Daoy (cell line): Measurements from ENCODE around the gene ASPHD1. TPM values are rescaled to one million over a fixed set of nuclear protein-coding genes. Genes with fewer than 3 reads are reported as not detected.
A peak's percentile ranks its signal among the peaks of the same experiment; 100 is the strongest.
"Not testable (repeated sequence)": the region's sequence is repeated elsewhere in the genome, so short reads cannot be mapped to it uniquely, and the experiment has no call there.

Experiments
- DNase-seq: peaks from one replicate; pipeline ENCODE4 v3.0.0-alpha.2; 2015; ENCODE audit warnings: low read depth
- total RNA-seq: library from RNA; depleted of rRNA; stranded (reverse); fragments of >200 nt; shearing (Covaris generic); gene quantifications from 2 replicates; pipeline ENCODE4 v1.2.3, GENCODE V29; 2014

The ASPHD1 gene
- total RNA-seq, 1 experiment from 2014 or later, result 2.2 TPM

DNA sequence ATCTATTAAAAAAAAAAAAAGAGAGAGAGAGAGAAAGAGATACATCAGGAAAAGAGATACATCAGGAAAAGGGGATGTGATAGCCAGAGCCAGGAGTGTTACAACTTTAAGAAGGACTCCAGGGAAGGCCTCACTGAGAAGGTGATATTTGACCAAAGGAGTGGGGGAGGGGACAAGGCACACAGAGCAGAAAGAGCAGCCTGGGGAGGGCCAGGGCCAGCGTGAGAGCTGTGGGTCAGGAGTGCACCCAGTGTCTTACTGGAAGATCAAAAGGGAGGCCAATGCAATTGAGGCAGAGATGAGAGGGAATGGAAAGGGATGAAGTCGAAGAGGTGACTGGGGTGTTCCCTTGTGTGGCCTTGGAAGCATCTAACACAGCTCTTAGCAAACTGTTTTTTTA, 7.7 kb downstream of the ASPHD1 start:
- no peak for DNase-seq

DNA sequence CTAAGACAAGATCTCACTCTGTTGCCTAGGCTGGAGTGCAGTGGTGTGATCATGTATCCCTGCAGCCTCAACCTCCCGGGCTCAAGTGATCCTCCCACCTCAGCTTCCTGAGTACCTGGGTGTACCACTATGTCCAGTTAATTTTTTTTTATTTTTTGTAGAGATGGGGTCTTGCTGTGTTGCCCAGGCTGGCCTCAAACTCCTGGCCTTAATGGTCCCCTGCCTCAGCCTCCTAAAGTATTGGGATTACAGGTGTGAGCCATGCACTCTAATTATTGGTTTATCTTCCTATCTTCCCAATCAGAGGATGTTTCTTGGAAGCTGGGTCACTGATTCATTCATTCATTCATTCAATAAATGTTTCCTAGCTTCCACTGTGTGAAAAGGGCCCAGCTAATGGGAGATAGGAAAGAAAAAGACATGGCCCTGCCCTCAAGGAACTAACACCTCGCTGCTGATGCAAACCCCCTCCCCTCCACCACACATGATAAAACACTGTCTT, 8.5 kb downstream of the ASPHD1 start:
- no peak for DNase-seq

DNA sequence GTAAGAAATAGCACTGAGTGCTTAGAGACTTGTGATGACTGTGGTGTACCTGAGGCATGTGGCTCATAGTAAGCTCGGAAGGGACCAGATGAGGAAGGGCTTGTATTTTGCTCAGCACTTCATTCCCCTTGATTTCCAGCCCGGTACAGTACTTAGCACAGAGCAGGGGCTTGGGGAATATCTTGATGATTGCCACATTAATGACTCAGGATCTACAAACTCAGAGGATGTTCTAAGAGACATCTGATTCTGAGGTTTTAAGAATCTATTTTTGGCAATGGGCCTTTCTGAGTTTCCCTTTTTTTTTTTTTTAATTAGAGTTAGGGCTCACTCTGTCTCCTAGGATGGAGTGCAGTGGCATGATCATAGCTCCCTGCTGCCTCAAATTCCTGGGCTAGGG, 9.1 kb downstream of the ASPHD1 start:
- no peak for DNase-seq

GRCh38 chr16:29909851-29910250, 9.6 kb downstream of the ASPHD1 start:
- not testable (repeated sequence) for DNase-seq

DNA sequence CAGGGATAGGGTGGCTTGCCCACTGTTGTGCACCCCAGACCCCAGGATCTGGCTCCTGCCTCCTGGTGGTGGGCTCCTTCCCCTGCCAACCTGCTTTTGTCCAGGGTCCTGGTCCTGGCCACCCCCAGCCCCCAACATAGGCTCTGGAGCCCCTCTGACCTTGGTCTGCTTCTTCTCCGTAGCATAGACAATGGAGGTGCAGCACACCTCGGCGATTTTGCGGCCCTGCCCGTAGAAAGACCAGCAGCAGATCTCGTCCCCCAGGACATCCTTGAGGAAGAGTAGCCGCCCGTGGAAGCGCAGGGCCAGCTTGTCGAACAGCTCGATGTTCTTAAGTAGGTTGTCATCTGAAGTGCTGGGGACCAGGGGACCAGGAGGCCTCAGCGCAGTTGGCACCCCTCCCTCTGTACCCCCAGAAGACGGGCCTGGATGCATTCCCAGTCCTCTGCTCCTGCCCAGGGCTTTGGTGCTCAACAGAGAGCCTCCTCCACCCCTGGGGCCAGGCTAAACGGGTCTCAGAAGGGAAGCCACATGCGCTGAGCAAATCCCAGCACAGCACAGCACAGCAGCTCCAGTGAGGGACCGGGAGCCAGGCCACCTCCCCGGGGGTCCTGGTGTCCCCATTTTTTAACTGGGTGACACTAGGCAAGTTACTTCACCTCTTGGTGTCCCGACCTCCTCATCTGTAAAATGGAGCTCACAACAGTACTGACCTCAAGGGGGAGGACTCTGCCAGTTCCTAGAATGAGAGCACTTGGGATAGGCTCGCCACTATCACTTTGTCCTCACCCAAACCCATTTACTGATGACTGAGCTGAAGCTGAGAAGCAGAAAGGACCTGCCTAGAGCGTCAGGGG, 10.8 kb downstream of the ASPHD1 start:
- DNase-seq, result no peak

DNA sequence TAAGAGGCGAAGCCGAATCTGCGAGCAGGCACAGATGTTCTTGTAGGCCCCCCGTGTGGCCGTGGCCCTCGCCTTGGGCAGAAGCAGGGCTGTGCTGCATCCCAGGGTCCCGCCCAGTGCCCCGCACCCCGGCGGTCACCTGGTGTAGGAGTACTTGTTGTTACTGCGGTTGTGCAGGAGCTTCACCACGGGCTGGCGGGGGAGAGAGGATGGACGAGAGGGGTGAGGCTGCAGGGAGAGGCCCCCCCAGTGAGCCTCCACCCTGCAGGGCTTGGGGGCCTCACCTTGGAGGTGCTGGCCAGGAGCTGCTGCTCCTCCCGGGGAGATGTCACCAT, 11.4 kb downstream of the ASPHD1 start:
- no peak for DNase-seq

DNA sequence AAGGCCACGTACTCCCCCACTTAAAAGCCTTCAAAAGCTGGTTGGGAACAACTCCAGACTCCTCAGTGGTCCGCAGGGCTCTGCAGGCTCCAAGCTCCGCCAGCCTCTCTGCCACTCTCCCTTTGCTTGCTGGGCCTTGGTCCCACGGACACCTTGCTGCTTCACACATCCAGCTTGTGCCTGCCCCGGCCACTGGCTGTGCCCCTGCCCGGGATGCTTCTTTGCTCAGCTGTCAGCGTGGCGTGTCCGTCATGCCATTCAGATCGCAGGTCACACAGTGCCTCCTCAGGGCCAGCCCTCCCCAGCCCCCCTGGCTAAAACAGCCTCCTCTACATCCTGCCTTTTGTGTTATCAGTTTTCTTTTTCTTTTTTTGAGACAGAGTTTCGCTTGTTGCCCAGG, 11.8 kb downstream of the ASPHD1 start:
- no peak for DNase-seq

DNA sequence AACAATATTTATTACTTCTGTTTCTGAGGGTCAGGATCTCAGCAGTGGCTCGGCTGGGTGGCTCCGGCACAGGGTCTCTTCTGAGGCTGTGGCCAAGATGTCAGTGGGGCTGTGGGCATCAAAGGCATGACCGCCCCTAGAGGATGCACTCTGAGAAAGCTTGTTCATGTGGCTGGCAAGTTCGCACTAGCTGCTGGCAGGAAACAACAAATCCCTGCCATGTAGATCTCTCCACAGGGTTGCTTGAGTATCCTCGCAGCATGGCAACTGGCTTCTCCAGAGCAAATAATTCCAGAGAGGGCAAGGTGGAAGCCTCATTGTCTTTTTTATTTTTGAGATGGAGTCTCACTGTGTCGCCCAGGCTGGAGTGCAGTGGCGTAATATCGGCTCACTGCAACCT, 13.2 kb downstream of the ASPHD1 start:
- DNase-seq, result no peak

GRCh38 chr16:29915590-29916247, 15.4 kb downstream of the ASPHD1 start:
- DNase-seq, result peak; percentile 46

- DNase-seq, result no peak
Measured at GRCh38 chr16:29916979-29917378, 16.7 kb downstream of the ASPHD1 start.

DNA sequence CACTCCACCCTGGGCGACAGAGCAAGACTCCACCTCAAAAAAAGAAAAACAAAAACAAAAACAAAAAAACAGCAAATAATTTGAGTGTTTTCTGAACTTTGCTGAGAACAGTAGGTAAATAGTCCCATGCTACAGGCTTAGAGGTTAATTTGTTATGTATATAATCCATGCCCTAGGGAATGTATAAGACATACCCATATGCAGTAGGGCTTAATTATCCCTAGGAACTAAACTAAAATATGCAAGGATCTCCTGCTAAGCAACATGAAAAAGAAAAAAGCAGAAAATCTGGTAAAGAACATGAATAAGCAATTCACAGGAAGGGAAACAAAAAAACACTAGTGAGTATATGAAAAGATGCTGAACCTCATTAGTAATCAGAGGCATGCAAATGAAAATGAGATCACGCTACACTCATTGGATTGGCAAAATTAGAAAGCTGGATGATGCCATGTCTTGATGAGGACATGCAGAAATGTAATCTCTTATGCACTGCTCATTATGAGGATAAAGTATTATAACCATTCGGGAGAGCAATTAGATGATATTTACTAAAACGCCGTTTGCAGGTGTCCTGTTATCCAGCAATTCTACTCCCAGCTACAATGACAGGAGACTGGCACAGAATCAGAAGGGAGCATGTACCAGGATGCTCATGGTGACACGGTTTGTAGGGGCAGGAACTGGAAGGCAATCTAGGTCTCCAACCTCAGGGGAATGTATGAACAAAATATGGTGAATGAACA, 20.2 kb downstream of the ASPHD1 start:
- no peak for DNase-seq

- no peak for DNase-seq
Measured at GRCh38 chr16:29921034-29921385, 20.7 kb downstream of the ASPHD1 start.

GRCh38 chr16:29922326-29922725, 22.0 kb downstream of the ASPHD1 start:
- no peak for DNase-seq

- no peak for DNase-seq
Measured at GRCh38 chr16:29922986-29923501, 22.8 kb downstream of the ASPHD1 start.

DNA sequence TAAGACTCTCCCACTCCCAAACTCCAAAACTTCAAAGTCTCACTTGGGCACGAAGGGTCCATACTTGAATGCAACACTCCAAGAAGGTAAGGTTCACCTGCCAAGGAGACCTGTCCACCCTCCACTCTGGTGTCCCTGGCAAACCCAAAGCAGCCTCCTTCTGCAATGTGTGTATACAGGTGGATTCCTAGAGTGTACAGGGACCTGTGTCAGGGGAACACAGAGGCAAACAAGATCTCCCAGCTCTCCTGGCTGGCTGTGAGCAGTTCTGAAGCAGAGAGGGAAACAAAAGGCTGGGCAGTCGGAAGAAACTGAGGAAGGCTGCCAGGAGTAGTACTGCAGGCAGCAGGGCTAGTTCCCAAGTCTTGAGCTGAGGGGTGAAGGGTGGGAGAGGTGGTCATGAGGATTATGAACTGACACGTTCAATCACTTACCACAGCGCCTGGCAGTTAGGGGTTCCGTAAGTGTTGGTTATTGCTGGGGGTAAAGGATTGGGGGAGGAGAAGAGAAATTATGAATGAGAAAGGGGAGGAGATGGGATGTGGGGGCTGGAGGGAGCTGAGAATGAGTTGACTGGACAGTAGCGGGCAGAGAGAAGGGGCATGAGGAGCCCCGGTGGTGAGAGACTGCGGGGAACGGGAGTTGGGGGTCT, 24.9 kb downstream of the ASPHD1 start:
- no peak for DNase-seq

- peak; percentile 81 for DNase-seq
Measured at GRCh38 chr16:29925781-29926710, 25.8 kb downstream of the ASPHD1 start, which contains the start of gene KCTD13. Gene KCTD13, minus strand, starts transcription at chr16:29926226. Its CDS starts 193 bp downstream, at chr16:29926033.

DNA sequence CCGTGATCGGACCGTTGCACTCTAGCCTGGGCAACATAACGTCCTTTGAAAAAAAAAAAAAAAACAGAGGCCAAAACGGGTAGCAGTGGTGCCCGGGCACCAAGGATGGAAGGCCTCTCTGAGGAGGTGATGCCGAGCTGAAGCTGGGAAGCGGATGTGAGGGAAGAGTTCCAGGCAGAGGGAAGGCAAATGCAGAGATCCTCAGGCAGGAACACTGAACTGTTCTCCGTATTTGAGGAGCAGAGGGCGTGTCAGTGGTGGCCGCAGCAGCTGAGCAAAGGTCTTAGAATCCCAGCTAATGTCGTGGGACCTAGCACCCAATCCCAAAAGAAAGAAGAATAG, 26.4 kb downstream of the ASPHD1 start:
- peak; percentile 44 for DNase-seq

GRCh38 chr16:29927070-29927905, 27.0 kb downstream of the ASPHD1 start:
- no peak for DNase-seq

GRCh38 chr16:29931750-29932149, 31.5 kb downstream of the ASPHD1 start:
- DNase-seq, result not testable (repeated sequence)

DNA sequence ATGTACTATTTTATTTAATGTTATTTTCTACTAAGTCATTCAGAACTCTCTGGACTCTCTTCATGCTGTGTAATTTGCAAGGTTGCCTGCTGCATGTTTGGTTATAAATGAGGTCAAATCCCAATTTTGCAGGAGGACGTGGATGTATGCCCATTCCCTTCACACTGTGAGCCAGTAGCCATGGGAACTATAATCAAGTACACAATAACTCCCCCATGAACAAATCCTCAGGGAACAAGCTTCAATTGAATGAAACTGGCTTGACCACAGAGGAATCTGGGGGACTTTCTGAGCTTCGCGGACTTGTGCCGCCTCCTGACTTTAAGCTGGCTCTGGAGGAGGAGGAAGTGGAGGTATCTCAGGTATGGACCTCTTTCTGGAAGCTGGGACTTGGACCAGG, 40.4 kb downstream of the ASPHD1 start:
- no peak for DNase-seq
